Measurements from ENCODE around the gene COL1A1.

Gene COL1A1

GRCh38 chr17:50201276-50201854, at the start of gene COL1A1:
COL1A1 (minus strand) TSS chr17:50201631; CDS start chr17:50201513, 118 bp downstream.
- no peak for FAIRE-seq

- no peak for FAIRE-seq
These were observed 46.8 kb upstream of the COL1A1 start for GRCh38 chr17:50248255-50248654.

DNA sequence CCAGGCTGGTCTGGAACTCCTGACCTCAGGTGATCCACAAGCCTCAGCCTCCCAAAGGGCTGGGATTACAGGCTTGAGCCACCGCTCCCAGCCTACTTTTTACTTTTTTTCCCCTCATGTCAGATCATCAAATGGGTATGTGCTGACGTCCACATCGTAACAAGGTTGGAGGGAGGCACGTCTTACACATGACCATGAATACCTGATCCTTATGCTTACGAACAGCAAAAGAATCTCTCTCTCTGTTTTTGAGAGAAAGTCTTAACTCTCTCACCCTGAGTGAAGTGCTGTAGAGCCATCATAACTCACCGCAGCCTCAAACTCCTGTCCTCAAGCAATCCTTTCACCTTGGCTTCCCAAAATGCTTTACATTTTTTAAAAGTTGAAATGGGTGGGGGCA, 43.3 kb upstream of the COL1A1 start:
- FAIRE-seq, result no peak

GRCh38 chr17:50241431-50241830, 40.0 kb upstream of the COL1A1 start:
- no peak for FAIRE-seq

GRCh38 chr17:50240851-50241250, 39.4 kb upstream of the COL1A1 start:
- FAIRE-seq, result no peak

GRCh38 chr17:50239937-50240336, 38.5 kb upstream of the COL1A1 start:
- FAIRE-seq, result no peak

DNA sequence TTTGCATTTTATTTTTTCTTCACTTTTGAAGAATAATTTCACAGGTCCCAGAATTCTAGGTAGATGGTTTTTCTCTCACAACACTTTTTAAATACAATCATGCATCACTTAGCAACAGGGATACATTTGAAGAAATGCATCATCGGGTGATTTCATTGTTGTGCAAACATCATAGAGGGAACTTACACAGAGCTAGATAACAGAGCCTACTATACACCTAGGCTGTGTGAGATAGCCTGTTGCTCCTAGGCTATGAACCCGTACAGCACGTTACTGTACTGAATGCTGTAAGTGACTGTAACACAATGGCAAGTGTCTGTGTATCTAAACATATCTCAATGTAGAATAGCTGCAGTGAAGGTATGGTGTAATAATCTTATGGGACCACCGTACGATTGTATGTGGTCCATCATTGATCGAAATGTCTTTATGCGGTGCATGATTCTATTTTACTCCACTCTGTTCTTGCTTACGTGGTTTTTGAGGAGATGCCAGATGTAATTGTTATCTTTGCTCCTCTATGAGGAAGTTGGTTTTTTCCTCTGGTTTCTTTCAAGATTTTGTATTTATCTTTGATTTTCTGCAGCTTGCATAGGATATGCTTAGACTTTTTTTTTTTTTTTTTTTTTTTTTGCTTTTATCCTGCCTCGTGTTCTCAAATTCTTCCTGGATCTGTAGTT, 37.3 kb upstream of the COL1A1 start:
- FAIRE-seq, result no peak

DNA sequence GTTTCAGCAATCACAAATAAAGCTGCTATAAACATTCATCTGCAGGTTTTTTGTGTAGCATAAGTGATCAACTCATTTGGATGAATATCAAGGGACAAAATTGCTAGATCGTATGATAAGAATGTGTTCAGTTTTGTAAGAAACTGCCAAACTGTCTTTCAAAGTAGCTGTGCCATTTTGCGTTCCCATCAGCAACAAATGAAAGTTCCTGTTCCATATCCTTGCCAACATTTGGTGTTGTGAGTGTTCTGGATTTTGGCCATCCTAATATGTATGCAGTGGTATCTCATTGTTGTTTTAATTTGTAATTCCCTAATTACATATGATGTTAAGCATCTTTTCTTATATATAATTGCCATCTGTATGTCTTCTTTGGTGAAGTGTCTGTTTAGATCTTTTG, 36.5 kb upstream of the COL1A1 start:
- no peak for FAIRE-seq

DNA sequence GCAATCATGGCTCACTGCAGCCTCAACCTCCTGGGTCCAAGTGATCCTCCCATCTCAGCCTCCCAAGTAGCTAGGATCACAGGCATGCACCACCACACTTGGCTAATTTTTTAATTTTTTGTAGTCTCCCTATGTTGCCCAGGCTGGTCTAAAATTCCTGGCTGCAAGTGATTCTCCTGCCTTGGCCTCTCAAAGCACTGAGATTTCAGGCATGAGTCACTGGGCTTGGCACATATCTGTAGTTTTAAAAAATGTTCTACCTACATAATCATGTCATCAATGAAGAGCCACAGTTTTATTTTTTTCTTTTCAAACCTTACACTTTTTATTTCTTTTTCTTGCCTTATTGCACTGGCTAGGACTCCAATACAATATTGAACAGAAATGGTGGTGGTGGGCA, 33.1 kb upstream of the COL1A1 start:
- no peak for FAIRE-seq

DNA sequence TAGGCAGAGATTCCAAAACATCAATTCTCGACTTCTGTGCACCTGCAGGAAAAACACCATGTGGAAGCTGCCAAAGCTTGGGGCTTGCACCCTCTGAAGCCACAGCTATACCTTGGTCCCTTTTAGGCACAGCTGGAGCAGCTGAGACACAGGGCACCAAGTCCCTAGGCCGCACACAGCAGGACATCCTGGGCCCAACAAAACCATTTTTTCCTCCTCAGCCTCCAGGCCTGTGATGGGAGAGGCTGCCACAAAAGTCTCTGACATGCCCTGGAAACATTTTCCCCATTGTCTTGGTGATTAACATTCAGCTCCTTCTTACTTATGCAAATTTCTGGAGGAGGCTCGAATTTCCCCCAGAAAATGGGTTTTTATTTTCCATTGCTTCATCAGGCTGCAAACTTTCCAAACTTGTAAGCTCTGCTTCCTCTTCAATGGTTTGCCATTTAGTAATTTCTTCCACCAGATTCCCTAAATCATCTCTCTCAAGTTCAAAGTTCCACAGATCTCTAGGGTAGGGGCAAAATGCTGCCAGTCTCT, 24.3 kb upstream of the COL1A1 start:
- no peak for FAIRE-seq

DNA sequence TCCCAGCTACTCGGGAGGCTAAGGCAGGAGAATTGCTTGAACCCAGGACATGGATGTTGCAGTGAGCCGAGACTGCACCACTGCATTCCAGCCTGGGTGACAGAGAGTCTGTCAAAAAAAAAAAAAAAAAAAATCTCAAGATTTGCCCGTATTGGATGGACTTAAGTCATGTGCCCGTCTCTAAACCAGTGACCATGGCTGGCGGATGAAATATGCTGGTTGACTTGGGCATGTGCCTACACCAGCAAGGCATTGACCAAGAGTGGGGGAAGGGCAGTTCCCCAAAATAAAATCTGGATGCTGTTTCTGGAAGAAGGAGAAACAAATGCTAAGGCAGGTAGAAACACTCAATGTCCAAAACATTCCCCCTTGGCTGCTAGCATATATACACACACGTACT, 21.5 kb upstream of the COL1A1 start:
- FAIRE-seq, result no peak

- FAIRE-seq, result no peak
These were observed 20.6 kb upstream of the COL1A1 start for GRCh38 chr17:50221864-50222545.

DNA sequence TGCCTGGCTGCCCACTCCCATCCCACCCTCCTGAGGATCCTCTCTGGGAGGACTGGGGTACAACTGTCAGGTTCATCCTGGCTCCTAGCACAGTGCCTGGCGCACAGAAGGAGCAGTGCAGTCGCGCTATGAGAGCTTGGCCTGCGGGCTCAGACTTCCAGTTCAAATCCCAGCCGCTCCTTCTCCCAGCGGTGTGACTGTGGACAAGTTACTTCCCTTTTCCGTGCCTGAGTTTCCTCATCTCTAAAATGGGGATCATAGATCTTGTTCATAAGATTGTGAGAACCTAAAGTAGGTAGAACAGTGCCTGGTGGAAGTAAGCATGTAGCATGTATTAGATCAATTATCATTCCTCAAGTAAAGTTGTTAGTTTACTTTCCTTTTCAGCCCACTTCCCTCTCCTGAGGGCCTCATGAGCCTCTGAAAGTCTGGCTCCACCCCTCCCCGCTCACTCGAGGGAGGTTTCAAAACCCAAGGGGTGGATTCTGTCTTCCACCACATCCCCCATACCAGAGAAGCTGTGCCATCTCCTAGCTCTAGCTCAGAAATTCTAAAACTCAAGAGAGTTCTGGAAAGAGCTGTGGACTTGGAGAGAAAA, 19.9 kb upstream of the COL1A1 start:
- FAIRE-seq, result no peak

DNA sequence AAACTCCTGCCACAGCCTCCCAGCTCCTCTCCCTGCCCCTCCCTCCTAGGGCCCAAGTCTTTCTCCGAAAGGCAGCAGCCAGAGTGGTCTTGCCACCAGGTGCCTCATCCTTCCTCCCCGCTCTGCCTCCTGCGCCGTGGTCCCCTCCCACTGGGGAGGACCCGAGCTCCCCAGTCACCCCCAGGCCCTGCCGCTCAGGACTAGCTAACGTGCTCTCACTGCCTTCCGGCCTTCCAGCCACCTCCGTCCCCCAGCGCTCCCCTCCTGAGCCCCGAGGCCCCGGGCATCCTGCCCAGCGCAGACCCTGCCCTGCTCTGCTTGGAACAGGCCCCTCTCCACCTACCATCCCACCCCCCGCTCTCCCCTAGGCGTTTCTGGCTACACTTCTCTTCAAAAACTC, 19.4 kb upstream of the COL1A1 start:
- no peak for FAIRE-seq

GRCh38 chr17:50219939-50220465, 18.6 kb upstream of the COL1A1 start:
- no peak for FAIRE-seq

GRCh38 chr17:50219342-50219741, 17.9 kb upstream of the COL1A1 start:
- FAIRE-seq, result no peak

DNA sequence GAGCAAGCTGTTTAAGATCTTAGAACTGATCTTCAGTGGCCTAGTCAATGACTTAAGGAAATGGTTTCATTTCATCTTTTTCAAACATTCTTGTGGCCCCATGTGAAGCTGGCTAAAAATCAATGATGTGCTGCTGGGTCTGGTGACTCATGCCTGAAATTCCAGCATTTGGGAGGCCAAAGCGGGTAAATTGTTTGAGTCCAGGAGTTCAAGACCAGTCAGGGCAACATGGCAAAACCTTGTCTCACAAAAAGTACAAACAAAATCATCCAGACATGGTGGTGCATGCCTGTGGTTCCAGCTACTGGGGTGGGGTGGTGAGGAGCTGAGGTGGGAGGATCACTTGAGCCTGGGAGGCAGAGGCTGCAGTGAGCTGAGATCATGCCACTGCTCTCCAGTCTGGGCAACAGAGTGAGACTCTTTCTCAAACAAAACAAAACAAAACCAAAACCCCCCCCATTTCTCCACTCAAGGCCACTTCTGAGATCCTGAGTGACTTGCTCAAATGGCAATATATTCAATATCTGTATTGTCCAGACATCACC, 17.4 kb upstream of the COL1A1 start:
- no peak for FAIRE-seq

- no peak for FAIRE-seq
These were observed 16.8 kb upstream of the COL1A1 start for GRCh38 chr17:50218071-50218759.

- no peak for FAIRE-seq
These were observed 16.2 kb upstream of the COL1A1 start for GRCh38 chr17:50217591-50217990.

DNA sequence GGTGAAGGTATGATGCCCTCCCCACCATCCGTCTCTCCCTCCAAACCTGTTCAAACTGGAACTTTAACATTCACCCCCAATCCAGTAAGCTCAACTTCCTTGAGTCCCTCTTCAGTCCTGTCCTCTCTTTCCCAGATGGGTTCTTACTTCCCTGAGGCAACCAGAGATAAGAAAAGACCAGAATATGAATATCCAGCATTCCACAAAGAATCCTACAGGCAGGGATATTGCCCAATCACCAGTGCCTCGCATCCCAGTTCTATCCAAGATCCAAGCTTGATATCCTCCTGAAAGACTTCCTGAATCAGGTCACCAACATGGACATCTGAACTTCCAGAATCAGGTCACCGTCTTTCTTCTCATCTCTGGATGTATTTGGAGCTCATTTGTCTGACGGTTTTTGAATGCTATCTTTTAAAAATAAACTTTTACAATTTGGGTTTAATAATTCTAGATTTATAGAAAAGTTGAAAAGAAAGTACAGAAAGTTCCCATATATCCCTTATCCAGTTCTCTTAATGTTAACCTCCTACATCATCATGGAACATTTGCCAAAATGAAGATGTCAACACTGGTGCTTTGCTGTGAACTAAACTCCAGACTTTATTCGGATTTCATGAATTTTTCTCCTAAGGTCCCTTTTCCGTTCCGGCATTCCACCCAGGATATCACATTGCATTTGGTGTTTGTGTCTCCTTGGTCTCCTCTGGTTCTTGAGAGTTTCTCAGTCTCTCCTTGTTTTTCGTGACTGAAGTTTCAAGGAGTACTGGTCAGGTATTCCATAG, 13.7 kb upstream of the COL1A1 start:
- FAIRE-seq, result no peak

Measured in A204.1 (cell line).